ENCODE measurements around the gene NR0B2. TPM values are rescaled to one million over a fixed set of nuclear protein-coding genes. Genes with fewer than 3 reads are reported as not detected.

The NR0B2 gene
- total RNA-seq, 1 donor from 2014 or later = not detected

DNA sequence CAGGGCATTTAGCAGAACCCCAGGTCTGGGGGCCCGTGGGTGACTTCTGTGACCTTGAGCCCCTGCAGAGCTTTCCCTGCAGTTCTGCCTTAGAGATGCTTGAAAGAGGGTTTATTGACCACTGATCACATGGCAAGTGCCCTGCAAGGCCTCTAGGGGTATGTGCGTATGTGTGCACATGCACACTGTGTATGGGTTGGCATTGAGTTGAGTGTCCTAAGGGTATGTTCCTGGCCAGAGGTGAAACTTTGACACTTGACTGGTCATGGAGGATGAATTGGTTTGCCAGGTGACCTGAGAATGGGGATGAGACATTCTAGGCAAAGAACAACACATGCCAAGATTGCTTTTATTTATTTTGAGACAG lies 24.9 kb upstream of the NR0B2 start:
- Histone ChIP-seq H3K36me3 (no peaks in the 10 kb centered on the region), H3K9me3 (ENCODE audit: low read depth) (no peaks in the 10 kb centered on the region), H2AFZ (replicated peaks) (no peak overlapping the region), H3K4me2 (no peak overlapping the region), H3K9ac (no peak overlapping the region), H4K20me1 (ENCODE audit: low read depth) (peaks cover 24% of the 10 kb centered on the region), H3K4me1 (no peaks in the 10 kb centered on the region), H3K79me2 (ENCODE audit: low read depth) (peaks cover 49% of the 10 kb centered on the region), H3K27me3 (no peaks in the 10 kb centered on the region), H3K4me3 (no peak overlapping the region), H3F3A (ENCODE audit: low read depth) (no peaks in the 10 kb centered on the region), H3K27ac (no peak overlapping the region)
- Mint-ChIP-seq H3K9me3 (no peaks in the 10 kb centered on the region), H3K27ac (no peak overlapping the region), H3K36me3 (peaks cover 32% of the 10 kb centered on the region), H3K27me3 (ENCODE audit: insufficient read depth, low read depth) (no peaks in the 10 kb centered on the region), H3K4me1 (no peaks in the 10 kb centered on the region), H3K4me3 (no peak overlapping the region)
- no peak for DNase-seq (ENCODE audit: low spot score)
- TF ChIP-seq EZH2 (IDR thresholded peaks at IDR 0.05) = no peak
- TF ChIP-seq EZH2phosphoT487 (IDR thresholded peaks at IDR 0.05) = no peak
- TF ChIP-seq, protein P1, sequence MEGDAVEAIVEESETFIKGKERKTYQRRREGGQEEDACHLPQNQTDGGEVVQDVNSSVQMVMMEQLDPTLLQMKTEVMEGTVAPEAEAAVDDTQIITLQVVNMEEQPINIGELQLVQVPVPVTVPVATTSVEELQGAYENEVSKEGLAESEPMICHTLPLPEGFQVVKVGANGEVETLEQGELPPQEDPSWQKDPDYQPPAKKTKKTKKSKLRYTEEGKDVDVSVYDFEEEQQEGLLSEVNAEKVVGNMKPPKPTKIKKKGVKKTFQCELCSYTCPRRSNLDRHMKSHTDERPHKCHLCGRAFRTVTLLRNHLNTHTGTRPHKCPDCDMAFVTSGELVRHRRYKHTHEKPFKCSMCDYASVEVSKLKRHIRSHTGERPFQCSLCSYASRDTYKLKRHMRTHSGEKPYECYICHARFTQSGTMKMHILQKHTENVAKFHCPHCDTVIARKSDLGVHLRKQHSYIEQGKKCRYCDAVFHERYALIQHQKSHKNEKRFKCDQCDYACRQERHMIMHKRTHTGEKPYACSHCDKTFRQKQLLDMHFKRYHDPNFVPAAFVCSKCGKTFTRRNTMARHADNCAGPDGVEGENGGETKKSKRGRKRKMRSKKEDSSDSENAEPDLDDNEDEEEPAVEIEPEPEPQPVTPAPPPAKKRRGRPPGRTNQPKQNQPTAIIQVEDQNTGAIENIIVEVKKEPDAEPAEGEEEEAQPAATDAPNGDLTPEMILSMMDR (IDR thresholded peaks at IDR 0.05) = no peak

DNA sequence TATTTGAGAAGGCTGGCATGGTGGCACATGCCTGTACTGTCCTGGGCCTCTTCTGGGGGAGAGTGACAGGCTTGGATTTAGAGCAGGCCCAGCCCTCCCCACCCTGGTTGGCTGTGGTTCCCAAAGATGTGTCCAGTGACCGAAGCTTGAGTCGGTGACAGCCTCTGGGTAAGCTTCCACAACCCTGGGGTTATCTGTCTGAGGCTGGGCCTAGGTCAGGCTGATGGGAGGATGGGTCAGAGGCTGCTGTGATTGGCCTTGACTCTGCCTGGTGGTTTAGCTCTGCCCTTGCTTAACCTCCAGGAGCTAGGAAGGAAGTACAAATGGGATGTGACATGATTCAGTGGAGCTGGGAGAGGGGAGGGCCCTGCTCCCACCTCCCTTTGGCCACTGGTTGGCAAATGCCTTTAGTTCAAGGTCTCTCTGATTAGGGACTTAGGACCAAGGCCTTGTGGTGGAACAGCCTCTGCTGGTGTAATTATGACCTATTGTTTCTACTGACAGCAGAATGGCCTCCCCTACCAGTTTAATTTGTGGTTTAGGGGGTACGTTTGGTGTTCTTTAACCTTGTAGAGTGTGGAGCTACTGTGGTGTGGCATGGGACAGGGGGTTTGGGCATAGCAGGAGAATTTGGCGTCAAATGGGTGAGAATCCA lies 24.4 kb upstream of the NR0B2 start:
- H4K20me1 ChIP-seq (ENCODE audit: low read depth) = peaks cover 26% of the 10 kb centered on the region
- no peaks in the 10 kb centered on the region for H3K36me3 ChIP-seq
- no peak for TF ChIP-seq EZH2phosphoT487 (IDR thresholded peaks at IDR 0.05)
- no peak for TF ChIP-seq EZH2 (IDR thresholded peaks at IDR 0.05)
- TF ChIP-seq, protein P1 (IDR thresholded peaks at IDR 0.05) = no peak
- H3K27me3 ChIP-seq = no peaks in the 10 kb centered on the region
- Mint-ChIP-seq H3K4me1 (no peaks in the 10 kb centered on the region), H3K4me3 (no peak overlapping the region), H3K27me3 (ENCODE audit: insufficient read depth, low read depth) (no peaks in the 10 kb centered on the region), H3K9me3 (no peaks in the 10 kb centered on the region), H3K36me3 (peaks cover 28% of the 10 kb centered on the region), H3K27ac (no peak overlapping the region)
- no peak overlapping the region for H3K4me3 ChIP-seq
- H3K4me2 ChIP-seq = no peak overlapping the region
- peaks cover 50% of the 10 kb centered on the region for H3K79me2 ChIP-seq (ENCODE audit: low read depth)
- H3K9ac ChIP-seq = no peak overlapping the region
- no peak overlapping the region for H2AFZ ChIP-seq (replicated peaks)
- H3K27ac ChIP-seq = no peak overlapping the region
- no peaks in the 10 kb centered on the region for H3F3A ChIP-seq (ENCODE audit: low read depth)
- no peak for DNase-seq (ENCODE audit: low spot score)
- H3K4me1 ChIP-seq = no peaks in the 10 kb centered on the region
- H3K9me3 ChIP-seq (ENCODE audit: low read depth) = no peaks in the 10 kb centered on the region

- no peak overlapping the region for H3K4me3 Mint-ChIP-seq
- H3K27me3 Mint-ChIP-seq (ENCODE audit: insufficient read depth, low read depth) = no peaks in the 10 kb centered on the region
- TF ChIP-seq, protein P1 (IDR thresholded peaks at IDR 0.05) = no peak
- TF ChIP-seq EZH2 (IDR thresholded peaks at IDR 0.05) (no peak), EZH2phosphoT487 (IDR thresholded peaks at IDR 0.05) (no peak)
- Histone ChIP-seq H3K4me3 (no peak overlapping the region), H3K4me1 (no peaks in the 10 kb centered on the region), H3K27me3 (no peaks in the 10 kb centered on the region), H4K20me1 (ENCODE audit: low read depth) (peaks cover 28% of the 10 kb centered on the region), H3K9me3 (ENCODE audit: low read depth) (no peaks in the 10 kb centered on the region), H3K4me2 (no peak overlapping the region), H3K36me3 (no peaks in the 10 kb centered on the region), H2AFZ (replicated peaks) (no peak overlapping the region), H3K27ac (no peak overlapping the region), H3F3A (ENCODE audit: low read depth) (no peaks in the 10 kb centered on the region), H3K9ac (no peak overlapping the region), H3K79me2 (ENCODE audit: low read depth) (peaks cover 61% of the 10 kb centered on the region)
- peaks cover 22% of the 10 kb centered on the region for H3K36me3 Mint-ChIP-seq
- no peak for DNase-seq (ENCODE audit: low spot score)
- H3K9me3 Mint-ChIP-seq = no peaks in the 10 kb centered on the region
- no peak overlapping the region for H3K27ac Mint-ChIP-seq
- no peaks in the 10 kb centered on the region for H3K4me1 Mint-ChIP-seq
Observed at GRCh38 chr1:26936823-26937222, 23.0 kb upstream of the NR0B2 start.

All from neural progenitor cell (in vitro differentiated cells).